A549 (cell line): ENCODE data around the gene NPHS2.

Experiments used
- BHLHE40 ChIP-seq: IDR thresholded peaks from 2 replicates; pipeline ENCODE4 v1.6.1; 2012; ENCODE audit warnings: low read depth, low read length, inconsistent platforms
- CEBPB ChIP-seq, 2 experiments: fragments of >200 bp in 1 of 2; sonication (Bioruptor Twin) in 1 of 2; formaldehyde crosslinking in 1 of 2; IDR thresholded peaks; 2 replicates each; pipeline ENCODE4 v1.6.1; 2012 to 2016
- CHD4 ChIP-seq: fragments of 200-600 bp; sonication (generic); IDR thresholded peaks from 2 replicates; pipeline ENCODE4 v1.6.1; 2016; ENCODE audit warnings: antibody characterized with exemption, mild to moderate bottlenecking, borderline replicate concordance
- FOSL2 ChIP-seq, 2 experiments: fragments of 450-650 bp in 1 of 2; fragments of >200 bp in 1 of 2; sonication (Bioruptor Twin) in 1 of 2; formaldehyde crosslinking; IDR thresholded peaks; 2 replicates each; pipeline versions ENCODE4 v1.5.0 to v1.6.1; 2016 to 2020; ENCODE audit warnings: mild to moderate bottlenecking in 1 of 2, moderate library complexity in 1 of 2
- KDM5A ChIP-seq: fragments of 200-600 bp; sonication (generic); IDR thresholded peaks from 2 replicates; pipeline ENCODE4 v1.6.1; 2016; ENCODE audit warnings: antibody characterized with exemption, mild to moderate bottlenecking
- POLR2A ChIP-seq: IDR thresholded peaks from 2 replicates; pipeline ENCODE4 v1.6.1; 2012; ENCODE audit warnings: mild to moderate bottlenecking, low read length
- RAD21 ChIP-seq, 2 experiments: fragments of >200 bp in 1 of 2; sonication (Bioruptor Twin) in 1 of 2; formaldehyde crosslinking in 1 of 2; IDR thresholded peaks in 1 of 2; conservative IDR thresholded peaks in 1 of 2; 2 replicates in 1 of 2; 3 replicates in 1 of 2; pipeline ENCODE4 v1.6.1; 2012 to 2018; ENCODE audit warnings: inconsistent platforms in 1 of 2
- RNF2 ChIP-seq: fragments of 200-600 bp; sonication (generic); IDR thresholded peaks from 2 replicates; pipeline ENCODE4 v1.6.1; 2016; ENCODE audit warnings: low read depth, mild to moderate bottlenecking, antibody characterized with exemption, moderate library complexity, borderline replicate concordance
- ZNF302 ChIP-seq: fragments of 250-450 bp; sonication (Bioruptor Pico); IDR thresholded peaks from 2 replicates; pipeline ENCODE4 v1.9.0; 2021; ENCODE audit warnings: inconsistent platforms, mild to moderate bottlenecking, moderate library complexity
- TF ChIP-seq, protein P1 (sequence below): fragments of >200 bp; sonication (Bioruptor Twin); formaldehyde crosslinking; IDR thresholded peaks from 3 replicates; pipeline ENCODE4 v1.5.1; 2016
- TF ChIP-seq, protein P2 (sequence below): fragments of 200-600 bp; sonication (generic); IDR thresholded peaks from 2 replicates; pipeline ENCODE4 v1.6.1; 2016; ENCODE audit warnings: antibody characterized with exemption, mild to moderate bottlenecking, moderate library complexity
- TF ChIP-seq, protein P3 (sequence below): fragments of 150-350 bp; IDR thresholded peaks from 2 replicates; pipeline ENCODE4 v1.6.1; 2014; ENCODE audit warnings: low read depth, mild to moderate bottlenecking, low read length

DNA sequence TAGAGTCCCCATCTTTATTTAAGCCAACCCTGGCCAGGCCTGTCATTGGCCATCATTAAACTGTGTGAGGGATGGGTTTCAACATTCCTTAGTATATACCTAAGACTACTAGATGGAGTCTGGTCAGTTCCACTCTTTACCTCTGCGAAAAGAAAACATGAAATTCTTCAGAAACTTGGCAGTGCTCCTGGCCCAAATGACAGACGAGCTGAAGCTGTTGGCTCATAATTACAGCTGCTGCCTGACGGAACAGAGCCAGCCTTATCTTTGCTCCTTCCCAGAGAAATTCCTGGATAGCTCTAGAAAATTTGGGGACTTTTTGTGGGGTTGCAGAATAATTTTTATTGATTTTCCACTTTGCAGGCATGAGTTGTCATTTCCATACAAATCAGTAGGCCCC is 30.4 kb downstream of the NPHS2 start:
- TF ChIP-seq ZNF302 (CRISPR knock-in tag) (no peak), POLR2A (no peak), CHD4 (no peak), RAD21 (conservative IDR thresholded peaks at IDR 0.05 in 1 of 2, IDR thresholded peaks at IDR 0.05 in 1 of 2) (no peak), RNF2 (no peak), FOSL2 (IDR thresholded peaks at IDR 0.05) (no peak), FOSL2 (CRISPR knock-in tag; IDR thresholded peaks at IDR 0.05) (no peak), KDM5A (no peak), BHLHE40 (no peak), CEBPB (IDR thresholded peaks at IDR 0.05) (no peak)
- TF ChIP-seq, protein P1, sequence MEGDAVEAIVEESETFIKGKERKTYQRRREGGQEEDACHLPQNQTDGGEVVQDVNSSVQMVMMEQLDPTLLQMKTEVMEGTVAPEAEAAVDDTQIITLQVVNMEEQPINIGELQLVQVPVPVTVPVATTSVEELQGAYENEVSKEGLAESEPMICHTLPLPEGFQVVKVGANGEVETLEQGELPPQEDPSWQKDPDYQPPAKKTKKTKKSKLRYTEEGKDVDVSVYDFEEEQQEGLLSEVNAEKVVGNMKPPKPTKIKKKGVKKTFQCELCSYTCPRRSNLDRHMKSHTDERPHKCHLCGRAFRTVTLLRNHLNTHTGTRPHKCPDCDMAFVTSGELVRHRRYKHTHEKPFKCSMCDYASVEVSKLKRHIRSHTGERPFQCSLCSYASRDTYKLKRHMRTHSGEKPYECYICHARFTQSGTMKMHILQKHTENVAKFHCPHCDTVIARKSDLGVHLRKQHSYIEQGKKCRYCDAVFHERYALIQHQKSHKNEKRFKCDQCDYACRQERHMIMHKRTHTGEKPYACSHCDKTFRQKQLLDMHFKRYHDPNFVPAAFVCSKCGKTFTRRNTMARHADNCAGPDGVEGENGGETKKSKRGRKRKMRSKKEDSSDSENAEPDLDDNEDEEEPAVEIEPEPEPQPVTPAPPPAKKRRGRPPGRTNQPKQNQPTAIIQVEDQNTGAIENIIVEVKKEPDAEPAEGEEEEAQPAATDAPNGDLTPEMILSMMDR: no peak
- TF ChIP-seq, protein P2, sequence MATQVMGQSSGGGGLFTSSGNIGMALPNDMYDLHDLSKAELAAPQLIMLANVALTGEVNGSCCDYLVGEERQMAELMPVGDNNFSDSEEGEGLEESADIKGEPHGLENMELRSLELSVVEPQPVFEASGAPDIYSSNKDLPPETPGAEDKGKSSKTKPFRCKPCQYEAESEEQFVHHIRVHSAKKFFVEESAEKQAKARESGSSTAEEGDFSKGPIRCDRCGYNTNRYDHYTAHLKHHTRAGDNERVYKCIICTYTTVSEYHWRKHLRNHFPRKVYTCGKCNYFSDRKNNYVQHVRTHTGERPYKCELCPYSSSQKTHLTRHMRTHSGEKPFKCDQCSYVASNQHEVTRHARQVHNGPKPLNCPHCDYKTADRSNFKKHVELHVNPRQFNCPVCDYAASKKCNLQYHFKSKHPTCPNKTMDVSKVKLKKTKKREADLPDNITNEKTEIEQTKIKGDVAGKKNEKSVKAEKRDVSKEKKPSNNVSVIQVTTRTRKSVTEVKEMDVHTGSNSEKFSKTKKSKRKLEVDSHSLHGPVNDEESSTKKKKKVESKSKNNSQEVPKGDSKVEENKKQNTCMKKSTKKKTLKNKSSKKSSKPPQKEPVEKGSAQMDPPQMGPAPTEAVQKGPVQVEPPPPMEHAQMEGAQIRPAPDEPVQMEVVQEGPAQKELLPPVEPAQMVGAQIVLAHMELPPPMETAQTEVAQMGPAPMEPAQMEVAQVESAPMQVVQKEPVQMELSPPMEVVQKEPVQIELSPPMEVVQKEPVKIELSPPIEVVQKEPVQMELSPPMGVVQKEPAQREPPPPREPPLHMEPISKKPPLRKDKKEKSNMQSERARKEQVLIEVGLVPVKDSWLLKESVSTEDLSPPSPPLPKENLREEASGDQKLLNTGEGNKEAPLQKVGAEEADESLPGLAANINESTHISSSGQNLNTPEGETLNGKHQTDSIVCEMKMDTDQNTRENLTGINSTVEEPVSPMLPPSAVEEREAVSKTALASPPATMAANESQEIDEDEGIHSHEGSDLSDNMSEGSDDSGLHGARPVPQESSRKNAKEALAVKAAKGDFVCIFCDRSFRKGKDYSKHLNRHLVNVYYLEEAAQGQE: no peak
- TF ChIP-seq, protein P3, sequence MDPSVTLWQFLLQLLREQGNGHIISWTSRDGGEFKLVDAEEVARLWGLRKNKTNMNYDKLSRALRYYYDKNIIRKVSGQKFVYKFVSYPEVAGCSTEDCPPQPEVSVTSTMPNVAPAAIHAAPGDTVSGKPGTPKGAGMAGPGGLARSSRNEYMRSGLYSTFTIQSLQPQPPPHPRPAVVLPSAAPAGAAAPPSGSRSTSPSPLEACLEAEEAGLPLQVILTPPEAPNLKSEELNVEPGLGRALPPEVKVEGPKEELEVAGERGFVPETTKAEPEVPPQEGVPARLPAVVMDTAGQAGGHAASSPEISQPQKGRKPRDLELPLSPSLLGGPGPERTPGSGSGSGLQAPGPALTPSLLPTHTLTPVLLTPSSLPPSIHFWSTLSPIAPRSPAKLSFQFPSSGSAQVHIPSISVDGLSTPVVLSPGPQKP: no peak
